ENCODE results near the gene SEMA3B. TPM values are rescaled to one million over a fixed set of nuclear protein-coding genes. Genes with fewer than 3 reads are reported as not detected.
A peak's percentile ranks its signal among the peaks of the same experiment; 100 is the strongest.

The SEMA3B gene
- total and polyA plus RNA-seq, 2 of the 4 experiments (the other 2 are of a cell fraction): 4.3 to 29.3 TPM

- H2BK5ac ChIP-seq (ENCODE audit: low read depth, low read length, poor library complexity, severe bottlenecking): peak overlapping the region; percentile 85
- peak overlapping the region; percentile 44 for H3K9ac ChIP-seq (ENCODE audit: low read depth, low read length)
- H4K91ac ChIP-seq (ENCODE audit: insufficient read depth, low read depth, low read length): peak overlapping the region; percentile 99
- peak overlapping the region; percentile 89 to 99; a peak in 3 of 4 replicates for H4K8ac ChIP-seq (ENCODE audit: low read depth in 2 of 2, low read length in 2 of 2)
- H3K9me1 ChIP-seq (ENCODE audit: insufficient read depth, low read length): peaks cover 38% of the 10 kb centered on the region
- H3K4me2 ChIP-seq (ENCODE audit: low read depth, low read length): peak overlapping the region; percentile 45
- H2BK120ac ChIP-seq (ENCODE audit: low read depth, low read length): peak overlapping the region; percentile 80
- peaks cover 64% of the 10 kb centered on the region for H3K4me1 ChIP-seq (ENCODE audit: control insufficient read depth, insufficient read depth, low read length)
- peak overlapping the region; percentile 81 for H2AFZ ChIP-seq (replicated peaks; ENCODE audit: low read length, poor library complexity)
- H3K4ac ChIP-seq (ENCODE audit: low read depth, low read length): peak overlapping the region; percentile 100
- H2BK15ac ChIP-seq (ENCODE audit: low read depth, low read length): peak overlapping the region; percentile 67; the same call in 2 of the 3 replicates
- peak overlapping the region; percentile 86 for H2AK9ac ChIP-seq (replicated peaks; ENCODE audit: low read depth, low read length, poor library complexity)
- no peaks in the 10 kb centered on the region; the same call in 1 of the 2 replicates for H3K36me3 ChIP-seq (ENCODE audit: control insufficient read depth, insufficient read depth, low read length)
- peak overlapping the region; percentile 83 for H3K18ac ChIP-seq (ENCODE audit: low read depth, low read length)
- WGBS, 2 experiments (ENCODE audit: extremely low coverage in 2 of 2, insufficient read length in 1 of 2): no CpG with 5 or more reads among the region's 7 CpGs
- peak overlapping the region; percentile 61 for H3K23ac ChIP-seq (ENCODE audit: low read depth, low read length)
- DNase-seq (peak; percentile 93), ATAC-seq (ENCODE audit: low read depth) (peak; percentile 71)
- no peaks in the 10 kb centered on the region for H3K27me3 ChIP-seq (ENCODE audit: control insufficient read depth, insufficient read depth, low read length)
- no TSS peak for BruUV-seq (replicated peaks)
- no peaks in the 10 kb centered on the region for H4K20me1 ChIP-seq (ENCODE audit: insufficient read depth, low read length)
- peak overlapping the region; percentile 79 for H3K14ac ChIP-seq (replicated peaks; ENCODE audit: low read depth, low read length)
- ChIA-PET POLR2A (ENCODE audit: unreplicated experiment) (interaction anchor here (0.6 to 0.7 kb wide), 4 partner anchors 27 to 157 kb away, joined by 3 to 6 read pairs (median 4); no protein-coding TSS in a partner anchor), CTCF (interaction anchor here (0.7 to 1.7 kb wide), 2 partner anchors 8 to 38 kb away, joined by 4 to 5 read pairs; no protein-coding TSS in a partner anchor)
- peaks cover 6 to 59% of the 10 kb centered on the region in 2 experiments; a peak in 3 of 4 replicates for H3K79me1 ChIP-seq (ENCODE audit: low read depth in 1 of 2, low read length in 2 of 2)
- TF ChIP-seq RFX5 (IDR thresholded peaks at IDR 0.05; ENCODE audit: low read depth, low read length) (no peak), MAZ (IDR thresholded peaks at IDR 0.05; ENCODE audit: borderline replicate concordance, low read depth, low read length) (peak; percentile 99), ELK1 (IDR thresholded peaks at IDR 0.05; ENCODE audit: borderline replicate concordance, low read depth, low read length) (no peak), RCOR1 (IDR thresholded peaks at IDR 0.05; ENCODE audit: insufficient replicate concordance, low read length) (no peak), CHD1 (IDR thresholded peaks at IDR 0.05; ENCODE audit: low read depth, low read length) (no peak)
- H4K5ac ChIP-seq (ENCODE audit: low read depth, low read length): peak overlapping the region; percentile 78
- in situ Hi-C loops (cut with MboI; ENCODE audit: low sequenced_read_pairs): no loop called here
- H3K27ac ChIP-seq (ENCODE audit: insufficient read depth, low read length): peak overlapping the region; percentile 97
- no peaks in the 10 kb centered on the region for H3K9me3 ChIP-seq (ENCODE audit: control insufficient read depth, insufficient read depth, low read length)
- H2AK5ac ChIP-seq (ENCODE audit: low read depth, low read length): peak overlapping the region; percentile 100
- peak overlapping the region; percentile 27 for H2BK20ac ChIP-seq (ENCODE audit: low read depth, low read length)
- dilution Hi-C loops (cut with HindIII; ENCODE audit: low sequenced_read_pairs, unreplicated experiment): no loop called here
- H3K56ac ChIP-seq (ENCODE audit: extremely low read depth, insufficient read depth, low read length): peak overlapping the region; percentile 58
- no peak overlapping the region for H3K4me3 ChIP-seq (ENCODE audit: insufficient read depth, low read depth, low read length)
- intact Hi-C loops (cut with micrococcal nuclease): loop anchor here (5.0 kb wide), 1 partner anchor 58 kb away; the partner anchor contains the start of gene HYAL2
Observed at GRCh38 chr3:50264383-50264963, 4.5 kb upstream of the SEMA3B start.
